UCSD-AML1 (cell line): ENCODE data around the gene STK16.

Source experiments
- DNase-seq: peaks from one replicate; lab custom pipeline; 2025; ENCODE audit not compliant: unreplicated experiment; lab: John Stamatoyannopoulos, UW

The STK16 gene

DNA sequence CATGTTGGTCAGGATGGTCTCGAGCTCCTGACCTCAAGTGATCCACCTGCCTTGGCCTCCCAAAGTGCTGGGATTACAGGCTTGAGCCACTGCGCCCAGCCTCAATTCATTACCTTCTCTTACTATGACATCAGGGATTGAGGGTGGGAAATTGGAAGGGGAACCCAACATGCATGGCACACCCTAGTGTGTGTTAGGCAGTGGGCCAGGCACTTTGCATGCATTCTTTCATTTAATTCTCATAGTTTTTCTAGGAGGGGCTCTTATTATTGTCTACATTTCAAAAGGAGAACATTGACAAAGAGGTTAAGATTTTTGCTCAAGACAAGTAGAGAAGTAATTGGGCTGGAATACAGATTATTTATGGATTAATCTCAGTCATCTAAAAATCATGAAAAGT lies 23.0 kb downstream of the STK16 start:
- DNase-seq = no peak

GRCh38 chr2:219269362-219270054 lies 24.2 kb downstream of the STK16 start:
- DNase-seq = no peak

DNA sequence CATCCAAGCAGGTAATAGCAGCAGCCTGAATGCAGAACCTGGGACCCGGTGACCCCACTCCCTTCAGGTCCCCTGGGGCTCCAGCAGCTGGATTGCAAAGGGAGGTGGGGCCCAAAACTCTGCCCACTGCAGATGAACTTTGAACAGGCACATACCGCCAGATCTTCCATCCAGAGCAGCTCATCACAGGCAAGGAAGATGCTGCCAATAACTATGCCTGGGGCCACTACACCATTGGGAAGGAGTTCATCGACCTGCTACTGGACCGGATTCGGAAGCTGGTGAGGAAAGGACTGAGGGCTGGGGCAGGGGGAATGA lies 24.7 kb downstream of the STK16 start:
- no peak for DNase-seq

DNA sequence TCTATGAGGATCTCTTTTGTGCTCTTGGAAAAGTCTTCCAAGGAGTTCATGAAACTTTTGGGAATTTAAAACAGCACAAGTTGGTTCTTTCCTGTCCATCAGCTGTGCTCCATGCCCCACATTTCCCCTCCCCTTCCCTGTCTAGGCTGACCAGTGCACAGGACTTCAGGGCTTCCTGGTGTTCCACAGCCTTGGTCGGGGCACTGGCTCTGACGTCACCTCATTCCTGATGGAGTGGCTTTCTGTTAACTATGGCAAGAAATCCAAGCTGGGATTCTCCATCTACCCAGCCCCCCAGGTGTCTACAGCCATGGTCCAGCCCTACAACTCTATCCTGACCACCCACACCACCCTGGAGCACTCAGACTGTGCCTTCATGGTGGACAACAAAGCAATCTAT lies 25.7 kb downstream of the STK16 start:
- no peak for DNase-seq

DNA sequence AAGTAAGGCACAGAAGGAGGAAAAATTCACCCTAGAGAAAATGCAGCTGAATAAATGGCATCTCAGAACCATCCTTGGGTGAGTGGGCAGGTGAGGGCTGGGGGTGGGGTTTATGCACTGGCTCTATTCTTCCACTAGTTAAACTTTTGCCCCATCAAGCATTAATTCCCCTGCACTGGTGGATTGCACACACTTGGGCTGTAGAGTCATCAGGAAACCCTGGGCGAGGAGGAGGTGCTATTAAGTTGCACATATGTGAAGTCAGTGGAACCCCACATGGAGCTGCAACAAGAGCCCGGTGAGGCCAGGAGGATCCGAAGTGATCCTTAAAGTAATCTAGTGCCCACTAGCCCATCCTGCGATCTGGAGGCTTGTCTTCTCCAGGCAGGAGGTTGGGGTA lies 27.1 kb downstream of the STK16 start:
- DNase-seq = no peak

- no peak for DNase-seq
Measured at GRCh38 chr2:219272995-219273394, 27.7 kb downstream of the STK16 start.

DNA sequence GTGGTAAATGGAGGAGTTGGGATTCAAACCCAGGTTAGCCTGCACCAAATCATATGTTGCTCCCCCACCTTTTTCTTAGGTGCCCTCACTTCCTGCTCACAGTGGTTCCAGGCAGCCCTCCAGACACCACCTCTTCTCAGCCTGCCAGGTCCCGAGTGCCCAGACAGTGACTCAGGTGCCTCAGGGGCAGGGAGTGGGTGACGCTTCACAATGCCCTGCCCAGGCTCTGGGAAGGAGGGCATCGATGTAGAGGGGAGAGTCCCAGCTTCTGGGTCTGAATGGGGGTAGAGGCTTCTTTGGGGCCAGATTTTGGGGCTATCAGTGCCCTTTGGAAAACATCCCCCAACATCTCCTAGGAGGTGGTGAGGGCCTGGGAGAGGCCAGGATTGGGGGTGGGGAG lies 28.7 kb downstream of the STK16 start:
- no peak for DNase-seq

- DNase-seq = no peak
Measured at GRCh38 chr2:219274361-219274921, 29.2 kb downstream of the STK16 start.

DNA sequence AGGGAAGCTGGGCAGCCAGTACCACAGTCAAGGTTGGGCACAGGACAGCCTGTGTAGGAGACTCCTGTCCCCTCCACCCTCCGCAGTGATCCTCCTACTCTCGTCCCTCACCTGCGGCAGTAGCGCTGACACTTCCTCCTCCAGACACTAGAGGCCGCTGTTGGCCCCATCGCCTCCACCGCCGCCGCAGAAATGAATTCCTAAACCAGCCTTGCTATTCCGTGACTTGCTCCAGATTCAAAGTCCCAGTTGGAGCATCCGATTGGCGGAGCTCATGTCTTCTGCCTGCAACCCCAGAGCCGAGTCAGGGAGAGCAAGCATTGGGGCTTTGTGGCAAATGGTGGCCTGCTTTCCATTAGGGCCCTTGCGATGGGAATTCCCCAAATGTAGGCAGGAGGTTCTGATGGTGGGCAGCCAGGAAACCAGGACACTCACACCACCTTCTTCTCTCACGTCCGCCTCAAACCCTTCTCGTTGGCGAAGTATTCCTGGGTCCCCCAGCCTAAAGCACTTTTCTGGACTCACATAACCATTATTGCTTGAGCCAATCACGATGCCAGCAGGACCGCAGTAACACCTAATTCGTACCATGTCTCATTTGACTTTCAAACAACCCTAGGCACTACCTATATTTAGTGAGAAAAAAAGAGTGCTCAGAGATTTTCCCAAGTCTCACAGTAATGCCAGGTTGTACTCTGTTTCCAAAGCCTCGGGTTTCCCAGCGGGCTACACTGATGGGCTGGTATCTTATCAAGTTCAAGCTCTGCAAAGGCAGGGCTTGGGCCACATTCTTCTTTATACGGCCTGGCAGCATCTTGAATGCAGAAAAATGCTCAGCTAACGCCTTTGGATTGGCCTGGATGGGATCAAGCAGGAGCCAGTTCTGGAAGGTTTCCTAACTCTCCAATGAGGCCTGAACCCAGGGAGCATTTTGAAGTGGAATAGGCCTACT lies 32.7 kb downstream of the STK16 start:
- peak; percentile 72 for DNase-seq

GRCh38 chr2:219278655-219279150 lies 33.4 kb downstream of the STK16 start:
- DNase-seq = no peak

DNA sequence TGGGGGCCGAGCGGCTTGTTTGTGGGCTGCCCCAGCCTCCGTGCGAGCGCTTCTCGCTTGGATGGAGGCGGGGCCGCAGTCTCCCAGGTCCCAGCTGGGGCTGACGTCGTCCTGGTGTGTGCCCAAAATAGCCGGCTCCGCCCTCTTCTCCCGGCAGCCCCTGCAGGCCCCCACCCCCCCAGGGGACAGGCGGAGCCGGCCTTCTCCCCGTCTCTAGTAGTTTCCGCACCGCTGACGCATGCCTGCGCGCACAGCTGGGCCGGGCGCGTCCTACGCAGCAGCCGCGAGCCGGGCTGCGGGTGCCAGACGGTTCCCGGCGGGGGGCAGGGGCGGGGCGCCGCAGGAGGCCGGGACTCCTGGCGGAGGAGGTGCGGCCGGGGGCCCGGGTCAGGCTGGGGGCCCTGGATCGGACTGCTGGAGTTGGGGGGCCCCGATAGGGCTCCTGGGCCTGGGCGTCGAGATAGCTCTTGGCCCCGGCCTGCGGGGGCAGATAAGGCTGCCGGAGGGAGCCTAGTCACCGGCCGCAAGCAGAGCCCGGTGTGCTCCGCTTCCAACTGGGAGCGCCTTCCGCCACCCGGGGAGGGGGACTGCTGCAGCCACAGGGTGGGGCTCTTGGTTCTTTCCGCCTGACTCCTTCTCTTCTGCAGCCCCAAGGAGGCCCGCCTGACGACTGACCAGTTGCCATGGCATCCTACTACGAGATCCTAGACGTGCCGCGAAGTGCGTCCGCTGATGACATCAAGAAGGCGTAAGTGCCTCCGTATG lies 34.1 kb downstream of the STK16 start, which contains the start of gene DNAJB2:
TSS of gene DNAJB2 (plus strand) at position 216 of the 765 bp plus-strand sequence. CDS start at position 684, 468 bp downstream.
- DNase-seq = peak; percentile 98

- DNase-seq = no peak
Measured at GRCh38 chr2:219279916-219280516, 34.7 kb downstream of the STK16 start.

- no peak for DNase-seq
Measured at GRCh38 chr2:219280651-219281050, 35.4 kb downstream of the STK16 start.

- no peak for DNase-seq
Measured at GRCh38 chr2:219281588-219281987, 36.3 kb downstream of the STK16 start.

DNA sequence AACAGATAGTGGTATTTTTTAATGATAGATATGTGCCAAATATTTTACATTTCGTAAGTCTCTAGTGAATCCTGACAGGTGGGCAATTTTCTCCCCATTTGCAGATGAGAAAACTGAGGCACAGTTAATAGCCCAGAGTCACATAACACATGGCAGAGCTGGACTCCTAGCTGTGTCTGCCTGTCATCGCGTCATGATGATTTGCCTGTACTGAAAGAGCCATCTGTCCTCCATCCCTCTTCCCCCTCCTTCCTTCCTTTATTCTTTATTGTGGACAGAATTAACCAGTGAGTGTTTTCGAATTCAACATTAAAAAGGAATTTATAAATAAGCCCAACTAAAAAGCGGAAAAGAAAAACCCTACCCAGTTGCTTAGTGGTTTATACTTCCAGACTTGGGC lies 37.1 kb downstream of the STK16 start:
- no peak for DNase-seq

- peak; percentile 33 for DNase-seq
Measured at GRCh38 chr2:219282943-219283581, 37.8 kb downstream of the STK16 start.

GRCh38 chr2:219284501-219285372 lies 39.5 kb downstream of the STK16 start:
- DNase-seq = no peak

- DNase-seq = no peak
Measured at GRCh38 chr2:219285373-219285735, 40.1 kb downstream of the STK16 start.

DNA sequence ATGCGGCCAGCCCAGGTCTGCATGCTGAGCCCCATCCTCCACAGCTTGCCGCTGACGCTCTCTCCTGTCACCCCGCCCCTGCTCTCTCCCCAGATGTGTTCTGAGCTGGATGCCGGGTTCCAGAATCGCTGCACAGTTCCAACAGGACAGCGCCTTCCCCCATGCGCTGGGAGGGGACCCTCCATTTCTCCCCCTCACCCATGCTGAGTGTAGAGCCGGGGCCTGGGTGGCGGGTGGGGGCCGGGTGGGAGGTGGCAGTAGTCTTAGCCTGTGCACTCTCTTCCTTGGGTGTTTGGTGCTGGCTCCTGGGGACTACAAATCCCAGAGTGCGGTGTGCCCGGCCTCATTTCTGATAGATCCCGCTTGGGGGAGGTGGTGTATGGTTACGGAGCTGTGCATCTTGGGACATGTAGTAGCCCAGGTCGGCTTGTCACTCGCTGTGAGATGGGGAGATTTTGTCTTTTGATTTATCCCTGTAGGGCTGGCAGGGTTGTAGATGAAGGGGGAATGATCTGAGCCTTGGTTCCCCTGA lies 40.7 kb downstream of the STK16 start:
- DNase-seq = no peak
